HG03520 (cell line): Measurements from ENCODE around the gene CD59.
A peak's percentile ranks its signal among the peaks of the same experiment; 100 is the strongest.
"Not testable (repeated sequence)": the region's sequence is repeated elsewhere in the genome, so short reads cannot be mapped to it uniquely, and the experiment has no call there.

Experiments used
- ATAC-seq: cut with Tn5 transposase; IDR thresholded peaks from one replicate; pipeline ENCODE4 v1.9.1; 2021; ENCODE audit warnings: mild to moderate bottlenecking, moderate library complexity; ENCODE audit not compliant: unreplicated experiment

The CD59 gene

GRCh38 chr11:33669598-33670249, 66.5 kb downstream of the CD59 start:
- no peak for ATAC-seq

- ATAC-seq, result no peak
These were observed 67.1 kb downstream of the CD59 start for GRCh38 chr11:33668951-33669596.

GRCh38 chr11:33668468-33668825, 67.8 kb downstream of the CD59 start:
- ATAC-seq, result no peak

- no peak for ATAC-seq
These were observed 68.3 kb downstream of the CD59 start for GRCh38 chr11:33667819-33668467.

- ATAC-seq, result no peak
These were observed 70.7 kb downstream of the CD59 start for GRCh38 chr11:33665350-33666106.

GRCh38 chr11:33664827-33665226, 71.4 kb downstream of the CD59 start:
- ATAC-seq, result no peak

- no peak for ATAC-seq
These were observed 72.1 kb downstream of the CD59 start for GRCh38 chr11:33664166-33664565.

- no peak for ATAC-seq
These were observed 73.1 kb downstream of the CD59 start for GRCh38 chr11:33663121-33663520.

GRCh38 chr11:33661526-33661925, 74.7 kb downstream of the CD59 start:
- ATAC-seq, result not testable (repeated sequence)

GRCh38 chr11:33660962-33661361, 75.3 kb downstream of the CD59 start:
- no peak for ATAC-seq

GRCh38 chr11:33659370-33660139, 76.7 kb downstream of the CD59 start:
- ATAC-seq, result no peak

- ATAC-seq, result no peak
These were observed 77.9 kb downstream of the CD59 start for GRCh38 chr11:33658195-33658900.

- ATAC-seq, result no peak
These were observed 78.5 kb downstream of the CD59 start for GRCh38 chr11:33657757-33658156.

- no peak for ATAC-seq
These were observed 79.5 kb downstream of the CD59 start for GRCh38 chr11:33656768-33657167.

GRCh38 chr11:33655842-33656600, 80.2 kb downstream of the CD59 start:
- ATAC-seq, result peak; percentile 80

- no peak for ATAC-seq
These were observed 81.6 kb downstream of the CD59 start for GRCh38 chr11:33654594-33654993.
